HepG2 (cell line): ENCODE data around the gene CARMIL1. TPM values are rescaled to one million over a fixed set of nuclear protein-coding genes. Genes with fewer than 3 reads are reported as not detected.

Source experiments
- ATAC-seq: fragments of 200-7000 bp; cut with Tn5 transposase; 3 replicates; pipeline ENCODE4 v1.9.1; 2020; ENCODE audit warnings: mild to moderate bottlenecking, moderate library complexity
- BruUV-seq: library from RNA; stranded (reverse); fragments of 400-500 nt; replicated peaks from 2 replicates; lab custom pipeline; 2021; lab: Mats Ljungman, UMichigan
- CTCF ChIA-PET: fragments of 300-600 bp; formaldehyde crosslinking; extraction: SDS; loops from one replicate; lab custom pipeline; 2021; ENCODE audit warnings: low total read pairs, inconsistent platforms, low intra/inter-chr PET ratio; lab: Yijun Ruan, JAX
- POLR2A ChIA-PET: fragments of 350-600 bp; sonication (Branson Sonifier 250); formaldehyde crosslinking; loops from one replicate; lab custom pipeline; 2020; ENCODE audit warnings: antibody characterized with exemption, inconsistent platforms; lab: Yijun Ruan, JAX
- DNase-seq: peaks from one replicate; pipeline ENCODE4 v3.0.0-alpha.2; 2015; ENCODE audit warnings: low spot score
- FAIRE-seq: peaks from 3 replicates; lab custom pipeline; 2011; peaks lifted over from hg19 to GRCh38; lab: Jason Lieb, UNC
- H2AFZ ChIP-seq: one replicate; pipeline ENCODE4 v1.6.1; 2011; ENCODE audit warnings: low read length, inconsistent platforms
- H3K27ac ChIP-seq: fragments of 300-600 bp; 3 replicates; pipeline ENCODE4 v1.8.0; 2011; ENCODE audit warnings: mixed run types, mild to moderate bottlenecking, mixed read lengths, low read length, inconsistent platforms; ENCODE audit not compliant: insufficient read depth; ENCODE audit errors: extremely low read length
- H3K27me3 ChIP-seq, 2 experiments: fragments of 200-600 bp in 1 of 2; 2 replicates in 1 of 2; 3 replicates in 1 of 2; pipeline versions ENCODE4 v1.6.0 to v1.8.0; 2011; ENCODE audit warnings: low read length in 2 of 2, mild to moderate bottlenecking in 2 of 2, moderate library complexity in 2 of 2, inconsistent platforms in 1 of 2; ENCODE audit not compliant: insufficient read depth in 2 of 2, control insufficient read depth in 1 of 2
- H3K36me3 ChIP-seq, 2 experiments: fragments of 200-600 bp in 1 of 2; replicated peaks in 1 of 2; 2 replicates in 1 of 2; 3 replicates in 1 of 2; pipeline versions ENCODE4 v1.5.1 to v1.8.0; 2011; ENCODE audit warnings: low read length in 2 of 2, inconsistent platforms in 1 of 2; ENCODE audit not compliant: insufficient read depth in 2 of 2, control insufficient read depth in 1 of 2
- H3K4me1 ChIP-seq: 2 replicates; pipeline ENCODE4 v1.5.1; 2012; ENCODE audit warnings: low read length, inconsistent platforms; ENCODE audit not compliant: insufficient read depth
- H3K4me2 ChIP-seq: 2 replicates; pipeline ENCODE4 v1.6.0; 2011; ENCODE audit warnings: low read depth, low read length, inconsistent platforms
- H3K4me3 ChIP-seq, 3 experiments: fragments of 200-600 bp in 1 of 3; sonication (generic), shearing (Covaris generic) in 1 of 3; replicated peaks in 1 of 3; 2 replicates each; pipeline ENCODE4 v1.5.1; 2011 to 2016; ENCODE audit warnings: low read length in 3 of 3, inconsistent platforms in 2 of 3, low read depth in 2 of 3, mild to moderate bottlenecking in 2 of 3, control low read depth in 1 of 3, mixed read lengths in 1 of 3; ENCODE audit not compliant: insufficient read depth in 1 of 3
- H3K79me2 ChIP-seq: one replicate; pipeline ENCODE4 v1.6.1; 2011; ENCODE audit warnings: low read length, inconsistent platforms; ENCODE audit not compliant: insufficient read depth
- H3K9ac ChIP-seq: 2 replicates; pipeline ENCODE4 v1.6.0; 2011; ENCODE audit warnings: mild to moderate bottlenecking, low read depth, low read length, inconsistent platforms; ENCODE audit not compliant: insufficient read depth
- H3K9me3 ChIP-seq: 2 replicates; pipeline ENCODE4 v1.5.1; 2012; ENCODE audit warnings: mild to moderate bottlenecking, low read length
- H4K20me1 ChIP-seq: 2 replicates; pipeline ENCODE4 v1.6.0; 2011; ENCODE audit warnings: inconsistent platforms, mild to moderate bottlenecking, low read length, moderate library complexity; ENCODE audit not compliant: insufficient read depth
- ATF7 ChIP-seq, 2 experiments: fragments of 450-650 bp in 1 of 2; sonication (generic) in 1 of 2; formaldehyde crosslinking in 1 of 2; IDR thresholded peaks; 2 replicates each; pipeline versions ENCODE4 v1.4.0 to v1.6.1; 2016 to 2020; ENCODE audit warnings: antibody characterized with exemption in 1 of 2, mild to moderate bottlenecking in 1 of 2, missing genetic modification reagents in 1 of 2
- DZIP1 ChIP-seq: sonication (generic); formaldehyde crosslinking; IDR thresholded peaks from 2 replicates; pipeline ENCODE4 v1.5.0; 2020; ENCODE audit warnings: mild to moderate bottlenecking, missing genetic modification reagents
- FOXK2 ChIP-seq: fragments of 450-650 bp; IDR thresholded peaks from 2 replicates; pipeline ENCODE4 v1.6.1; 2016
- IKZF5 ChIP-seq: IDR thresholded peaks from 2 replicates; pipeline ENCODE4 v1.6.1; 2018; ENCODE audit warnings: missing genetic modification reagents, mild to moderate bottlenecking, missing compliant biosample characterization
- PRPF4 ChIP-seq: fragments of 200-400 bp; formaldehyde crosslinking; IDR thresholded peaks from 2 replicates; pipeline ENCODE4 v1.6.1; 2016; ENCODE audit warnings: low read length, low read depth; ENCODE audit not compliant: poor library complexity, severe bottlenecking
- ZBTB3 ChIP-seq: sonication (generic); formaldehyde crosslinking; IDR thresholded peaks from 2 replicates; pipeline ENCODE4 v1.4.0; 2020; ENCODE audit warnings: low read depth, mild to moderate bottlenecking, moderate library complexity, missing genetic modification reagents, borderline replicate concordance
- WGBS: methylation state at CpG from one replicate; pipeline ENCODE4 v1.1.6; 2017; ENCODE audit warnings: low lambda C conversion rate; 5-methylcytosine and 5-hydroxymethylcytosine counted together
- in situ Hi-C: cut with HindIII; loops from 2 replicates; pipeline ENCODE4 v1.10.0; 2017; ENCODE audit warnings: low pct_unique_long_range_greater_than_20kb; ENCODE audit not compliant: extremely low pct_ligation_motif_present
- intact Hi-C: fragments of 100-400 bp; cut with micrococcal nuclease; formaldehyde crosslinking; loops from one replicate; pipeline ENCODE4 v1.10.0; 2022; ENCODE audit not compliant: unreplicated experiment
- polyA plus RNA-seq, 8 experiments: library from polyadenylated mRNA; depleted of rRNA in 3 of 8; stranded (reverse) in 7 of 8; unstranded in 1 of 8; fragments of >200 nt; fragmentation: Illumina TruSeq in 4 of 8; extraction: Trizol in 4 of 8; gene quantifications; 2 replicates each; pipeline versions ENCODE4 v1.2.1 to v1.2.3, GENCODE V29; 2011 to 2016; ENCODE audit warnings: low read depth in 4 of 8, missing spikeins in 1 of 8, mixed read lengths in 1 of 8; ENCODE audit not compliant: insufficient read depth in 1 of 8
- total RNA-seq, 5 experiments: library from RNA; depleted of rRNA; stranded (reverse); fragments of >200 nt; fragmentation: Illumina TruSeq; extraction: Trizol; gene quantifications; 2 replicates each; pipeline ENCODE4 v1.2.3, GENCODE V29; 2016; ENCODE audit warnings: low read depth in 1 of 5

The CARMIL1 gene
- total and polyA plus RNA-seq, 2 of the 13 experiments (the other 11 are each of a cell fraction or from before 2014, with no cell fraction given): 1.8 to 2.6 TPM

- no peak for TF ChIP-seq ZBTB3
- no peak for TF ChIP-seq FOXK2
These were observed 48.3 kb downstream of the CARMIL1 start (continued) for GRCh38 chr6:25327432-25327831.

GRCh38 chr6:25329161-25329817 is 50.1 kb downstream of the CARMIL1 start:
- Histone ChIP-seq H3K27ac (no peak overlapping the region), H3K79me2 (no peaks in the 10 kb centered on the region), H4K20me1 (no peaks in the 10 kb centered on the region), H3K4me2 (no peak overlapping the region), H3K9me3 (no peaks in the 10 kb centered on the region), H3K36me3 (no peaks in the 10 kb centered on the region), H3K27me3 (no peaks in the 10 kb centered on the region), H3K9ac (no peak overlapping the region), H3K4me3 (no peak overlapping the region), H3K4me1 (peaks cover 13% of the 10 kb centered on the region), H2AFZ (no peak overlapping the region)
- BruUV-seq: no TSS peak
- intact Hi-C loops: no loop called here
- in situ Hi-C loops: no loop called here
- FAIRE-seq (no peak), DNase-seq (no peak), ATAC-seq (no peak)
- WGBS: 43% methylated on average over 5 of the region's 5 CpGs
- ChIA-PET POLR2A (no interaction called here), CTCF (no interaction called here)
- TF ChIP-seq ATF7 (IDR thresholded peaks at IDR 0.05) (0 out of 2 replicates have a peak, but pooled peaks have one; percentile 16), ATF7 (CRISPR knock-in tag; IDR thresholded peaks at IDR 0.05) (no peak), IKZF5 (CRISPR knock-in tag) (no peak), PRPF4 (no peak), DZIP1 (CRISPR knock-in tag) (no peak)
